Left renal cortex interstitium (tissue), 4 donors: Measurements from ENCODE around the gene FBLN7. TPM values are rescaled to one million over a fixed set of nuclear protein-coding genes. Genes with fewer than 3 reads are reported as not detected.

ENCODE experiments used
- DNase-seq, 4 donors: peaks; one replicate each; pipeline ENCODE4 v3.0.0-alpha.2; 2013; ENCODE audit warnings: low read depth in 4 of 4, low spot score in 2 of 4, missing footprints in 1 of 4
- polyA plus RNA-seq, 4 donors: library from polyadenylated mRNA; unstranded; fragments of 120-200 nt; gene quantifications; one replicate each; pipeline ENCODE4 v1.2.1, GENCODE V29; 2013; ENCODE audit not compliant: insufficient read length in 4 of 4

The FBLN7 gene
- polyA plus RNA-seq, 4 donors, result 12.3 to 15.6 (median 14.1) TPM

DNA sequence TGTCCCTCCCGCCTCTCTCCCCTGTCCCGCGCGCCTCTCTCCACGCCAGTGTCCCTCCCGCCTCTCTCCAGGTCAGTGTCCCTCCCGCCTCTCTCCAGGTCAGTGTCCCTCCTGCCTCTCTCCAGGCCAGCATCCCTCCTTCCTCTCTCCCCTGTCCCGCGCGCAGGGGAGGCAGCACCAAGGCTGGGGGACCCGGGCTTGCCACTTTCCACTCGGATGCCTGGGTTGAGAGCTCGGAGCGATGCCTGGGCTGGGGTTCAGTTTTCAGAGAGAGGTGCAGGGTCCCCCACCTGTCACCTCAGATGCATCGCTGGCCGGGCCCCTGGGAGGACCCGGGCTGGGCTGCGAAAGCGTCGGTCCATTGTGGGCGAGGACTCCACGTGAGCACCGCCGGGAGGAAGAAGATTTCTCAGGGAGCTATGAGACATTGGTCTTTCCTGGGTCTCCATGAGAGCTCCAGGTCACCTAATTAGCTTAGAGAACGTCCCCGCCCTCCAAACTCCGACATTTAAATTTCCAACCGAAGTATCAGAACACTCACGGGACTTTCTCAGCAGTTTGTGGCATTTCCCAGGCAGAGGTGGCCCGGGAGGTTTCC, 2.1 kb downstream of the FBLN7 start:
- DNase-seq, result no peak

DNA sequence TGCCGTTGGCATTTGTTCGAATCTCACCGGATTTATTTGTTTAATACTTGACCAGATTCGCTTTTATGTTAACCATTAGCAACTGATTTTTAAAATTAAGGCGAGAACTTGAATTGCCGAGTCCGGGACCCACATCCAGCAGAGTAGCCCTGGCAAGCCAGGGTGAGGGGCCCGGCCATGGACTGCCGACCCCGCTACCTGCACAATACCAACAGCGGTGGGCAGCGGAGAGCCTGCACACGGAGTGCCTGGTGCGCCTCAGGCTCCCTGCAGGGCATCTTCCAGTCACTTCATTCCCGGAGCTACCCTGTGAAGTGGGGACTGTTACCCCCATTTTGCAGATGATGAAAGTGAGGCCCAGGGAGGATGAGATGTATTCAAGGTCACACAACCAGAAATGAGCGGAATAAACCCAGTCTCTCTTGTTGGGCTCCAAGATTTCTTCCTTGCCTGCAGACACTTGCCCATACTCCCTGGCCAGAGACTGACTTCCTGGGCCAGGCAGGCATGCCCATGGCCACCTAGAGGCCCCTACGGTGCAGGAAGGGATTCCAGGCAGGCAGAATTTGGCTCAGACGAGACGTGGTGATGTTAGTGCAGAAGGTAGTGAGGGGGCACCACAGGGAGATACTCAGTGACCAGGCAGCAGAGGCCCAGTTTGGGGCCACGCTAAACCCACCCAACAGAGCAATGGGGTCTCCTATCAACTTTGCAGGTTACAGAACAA, 2.9 kb downstream of the FBLN7 start:
- no peak for DNase-seq

DNA sequence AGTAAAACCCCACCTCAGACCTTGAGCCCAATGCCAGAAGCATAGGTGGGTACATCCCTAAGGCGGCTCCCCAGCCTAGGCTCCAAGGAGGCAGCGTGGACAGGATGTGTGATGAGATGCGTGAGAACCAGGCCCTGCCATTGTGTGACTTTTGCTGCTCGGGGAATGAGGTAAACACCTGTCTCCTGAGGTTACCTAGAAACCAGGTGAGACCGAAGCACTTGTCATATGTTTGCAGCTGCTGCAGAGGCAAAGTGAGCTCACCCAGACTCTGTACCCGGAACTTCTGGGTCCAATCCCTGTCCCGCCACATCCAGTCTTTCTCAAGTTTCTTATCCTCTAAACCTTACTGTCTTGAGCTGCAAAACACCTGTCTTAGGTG, 3.4 kb downstream of the FBLN7 start:
- no peak for DNase-seq

DNA sequence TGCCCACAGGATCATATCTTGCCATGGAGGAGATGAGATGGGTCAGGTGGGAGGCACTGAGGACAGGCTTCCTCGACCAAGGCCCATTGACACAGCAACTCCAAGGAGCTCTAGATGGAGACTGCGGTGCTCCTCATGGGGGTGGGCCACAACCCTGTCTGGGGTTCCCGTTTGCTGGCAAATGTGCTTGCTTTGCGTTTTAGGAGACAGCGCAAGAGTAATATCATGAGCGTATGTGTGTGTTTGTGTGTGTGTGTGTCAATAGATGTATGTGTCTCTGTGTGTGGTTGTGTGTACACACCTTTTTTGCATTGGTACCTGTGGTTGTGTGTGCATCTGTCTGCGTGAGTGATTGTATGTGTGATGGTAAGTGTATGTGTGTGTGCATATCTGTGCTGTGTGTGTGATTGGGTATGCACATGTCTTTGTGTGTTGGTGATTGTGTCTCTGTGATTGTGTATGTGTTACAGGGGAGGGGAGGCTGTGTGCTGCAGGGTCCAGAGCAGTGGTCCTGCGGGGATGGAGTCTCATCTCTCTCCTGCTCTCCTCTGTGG, 4.4 kb downstream of the FBLN7 start:
- DNase-seq, result no peak

DNA sequence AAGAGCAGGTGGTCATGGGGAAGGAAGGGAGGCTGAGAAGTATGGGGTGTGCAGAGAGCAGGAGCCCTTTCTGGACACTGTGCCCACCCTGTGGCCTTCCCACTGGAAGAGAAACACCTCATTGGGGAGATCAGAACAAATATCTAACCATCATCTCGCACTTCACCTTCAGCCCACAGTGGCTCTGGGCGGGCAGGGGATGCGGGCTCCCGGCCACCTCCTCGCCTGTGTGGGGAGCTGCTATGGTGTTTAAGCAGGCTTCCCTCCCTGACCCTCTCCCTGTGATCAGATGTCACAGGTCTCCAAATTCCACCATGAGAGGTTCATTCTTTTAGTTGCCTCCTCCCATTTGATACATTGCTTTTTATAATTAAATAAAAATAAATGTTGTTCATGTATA, 5.0 kb downstream of the FBLN7 start:
- no peak for DNase-seq

DNA sequence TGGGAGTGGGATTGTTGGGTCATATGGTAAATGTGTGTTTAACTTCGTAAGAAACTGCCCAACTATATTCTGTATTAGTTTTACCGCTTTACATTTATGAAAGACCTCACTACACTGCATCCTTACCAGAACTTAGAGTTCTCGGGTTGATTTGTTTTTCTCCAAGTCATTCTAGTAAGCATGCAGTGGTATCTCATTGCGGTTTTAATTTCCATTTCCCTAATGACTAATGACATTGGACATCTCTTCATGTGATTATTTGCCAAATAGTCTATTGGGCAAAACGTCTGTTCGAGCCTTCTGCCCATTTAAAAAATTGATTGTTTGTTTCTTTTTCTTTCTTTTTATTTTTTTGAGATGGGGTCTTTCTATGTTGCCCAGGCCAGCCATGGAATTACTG, 6.8 kb downstream of the FBLN7 start:
- DNase-seq, result no peak

DNA sequence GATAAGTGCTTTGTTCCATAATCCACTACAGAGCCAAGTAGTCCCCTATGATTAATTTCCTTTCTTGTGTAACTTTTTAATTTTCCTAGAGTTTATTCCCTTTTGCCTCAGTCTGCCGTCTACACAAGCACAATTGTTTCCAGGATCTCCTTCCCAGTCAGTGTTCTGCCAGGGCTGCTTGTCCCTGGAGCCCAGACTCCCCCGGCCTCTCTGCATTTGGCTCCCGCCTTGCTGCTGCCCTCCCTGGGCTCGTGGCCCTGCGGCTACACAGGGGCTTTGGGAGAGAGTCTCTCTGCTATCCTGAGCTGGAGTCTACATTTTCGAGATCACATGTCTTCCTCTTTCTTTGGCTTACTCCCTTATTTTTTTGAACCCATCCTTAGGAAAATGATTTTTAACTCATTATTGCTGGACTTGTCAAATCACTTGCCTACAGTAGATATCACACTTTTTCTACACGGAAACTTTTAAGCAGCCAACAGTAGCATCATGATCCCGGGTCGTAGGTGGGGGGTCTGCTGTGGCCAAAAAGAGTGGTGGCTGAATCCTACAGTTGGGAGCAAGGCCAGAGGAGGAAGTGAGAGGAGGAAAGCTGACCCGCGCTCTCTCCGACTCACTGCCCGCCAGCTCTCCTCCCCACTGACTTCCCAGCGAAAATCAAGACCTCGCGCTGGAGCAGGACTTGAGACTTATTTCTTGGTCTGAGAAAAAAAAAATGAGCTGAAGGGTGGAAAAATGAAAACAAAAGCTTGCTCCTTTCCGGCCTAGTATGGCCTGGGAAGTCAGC, 9.4 kb downstream of the FBLN7 start:
- no peak for DNase-seq

DNA sequence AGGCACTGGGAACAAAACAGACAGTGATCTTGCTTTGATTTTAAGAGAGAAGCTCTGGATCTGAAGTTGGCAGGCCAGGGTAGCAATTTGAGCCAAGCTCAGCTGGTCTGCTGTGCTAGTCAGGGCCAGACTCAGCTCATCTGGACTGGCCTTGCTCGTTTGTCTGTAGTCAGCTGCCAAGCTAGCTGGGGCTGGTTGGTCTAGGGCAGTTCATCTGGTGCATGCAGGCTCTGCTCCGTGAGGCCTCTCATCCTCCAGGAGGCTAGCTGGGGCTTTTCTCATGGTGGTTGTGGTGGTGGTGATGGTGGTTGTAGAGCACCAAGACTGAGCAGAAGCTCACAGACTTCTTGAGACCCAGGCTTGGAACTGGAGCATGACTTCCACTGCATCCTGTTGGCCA, 10.3 kb downstream of the FBLN7 start:
- no peak for DNase-seq

DNA sequence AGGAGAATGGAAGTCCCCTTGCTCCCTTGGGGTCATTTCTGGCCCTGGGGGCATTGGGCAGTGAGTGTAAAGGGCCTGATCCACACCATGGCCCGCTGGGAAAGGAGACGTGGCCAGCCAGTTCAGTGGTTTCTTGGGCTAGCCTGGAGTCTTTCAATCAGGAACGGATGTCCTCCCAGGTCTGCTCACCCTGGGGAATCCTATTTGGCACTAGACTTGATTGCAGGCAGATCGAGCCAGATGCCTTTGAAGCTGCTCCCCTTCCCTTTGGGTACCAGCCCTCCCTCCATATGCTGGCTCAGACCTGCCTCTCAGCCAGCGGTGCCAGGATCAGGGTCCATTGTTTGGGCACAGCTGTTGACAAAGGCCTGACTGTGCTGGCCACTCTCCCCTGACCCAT, 11.0 kb downstream of the FBLN7 start:
- DNase-seq, result no peak

DNA sequence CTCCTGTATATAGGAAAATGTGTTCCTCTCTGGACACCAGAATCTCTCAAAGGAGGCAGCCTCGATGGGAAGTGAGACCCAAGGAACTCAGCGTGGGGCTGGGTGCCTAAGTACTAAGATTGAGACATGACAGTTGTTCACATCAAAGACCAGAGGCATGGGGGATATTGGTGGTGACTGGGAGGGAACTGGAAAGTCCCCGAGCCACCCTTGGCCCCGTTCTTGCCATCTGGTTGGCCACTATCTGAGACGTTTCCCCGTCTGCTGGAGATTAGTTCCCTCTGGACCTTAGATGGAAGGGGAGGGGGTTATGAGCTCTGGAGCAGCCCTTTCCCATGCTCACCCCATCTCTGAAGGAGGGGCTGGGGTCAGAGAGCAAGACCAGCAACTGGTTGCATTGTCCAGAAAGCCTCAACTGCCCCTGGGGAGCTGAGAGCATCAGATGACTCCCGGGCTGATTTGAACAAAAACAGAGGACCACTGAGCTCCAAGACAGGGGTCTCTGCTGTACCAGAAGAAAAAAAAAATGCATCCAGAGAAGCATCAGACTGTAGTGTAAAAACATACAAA, 11.8 kb downstream of the FBLN7 start:
- no peak for DNase-seq

DNA sequence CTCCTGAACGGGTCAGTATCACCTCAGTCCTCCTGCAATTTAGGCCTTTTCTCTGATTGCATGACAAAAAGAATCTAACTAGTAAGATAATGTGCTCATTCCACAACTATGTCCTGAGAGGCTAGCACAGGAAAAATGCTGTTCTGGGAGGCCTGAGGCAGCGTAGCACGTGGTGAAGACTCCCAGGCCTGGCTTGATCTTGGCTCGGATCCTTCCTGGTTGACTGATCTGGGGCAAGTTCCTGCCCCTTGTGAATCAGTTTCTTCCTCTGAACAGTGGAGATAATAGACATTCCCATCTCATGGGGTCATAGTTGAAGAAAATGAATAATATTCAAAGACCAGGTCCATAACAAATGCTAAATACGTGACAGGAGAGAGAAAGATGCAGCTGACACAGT, 12.3 kb downstream of the FBLN7 start:
- DNase-seq, result no peak

DNA sequence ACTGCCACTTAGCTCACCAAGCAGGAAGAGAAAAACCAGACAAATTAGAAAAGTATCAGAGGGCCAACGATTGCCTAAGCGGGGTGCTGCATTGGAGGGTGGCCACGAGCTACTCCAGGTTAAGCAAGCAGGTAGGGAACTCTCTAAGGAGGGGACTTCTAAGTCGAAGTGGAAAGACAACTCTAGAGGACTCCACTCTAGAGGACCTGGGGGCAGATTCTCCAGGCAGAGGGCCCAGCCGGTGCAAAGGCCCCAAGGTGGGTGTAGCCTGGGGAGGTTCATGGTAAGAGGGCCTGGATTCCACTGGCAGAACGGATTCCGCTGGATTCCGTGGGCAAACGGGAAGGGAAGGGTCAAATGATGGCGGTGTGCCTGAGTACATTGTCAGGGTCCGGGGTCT, 12.7 kb downstream of the FBLN7 start:
- DNase-seq, result no peak

DNA sequence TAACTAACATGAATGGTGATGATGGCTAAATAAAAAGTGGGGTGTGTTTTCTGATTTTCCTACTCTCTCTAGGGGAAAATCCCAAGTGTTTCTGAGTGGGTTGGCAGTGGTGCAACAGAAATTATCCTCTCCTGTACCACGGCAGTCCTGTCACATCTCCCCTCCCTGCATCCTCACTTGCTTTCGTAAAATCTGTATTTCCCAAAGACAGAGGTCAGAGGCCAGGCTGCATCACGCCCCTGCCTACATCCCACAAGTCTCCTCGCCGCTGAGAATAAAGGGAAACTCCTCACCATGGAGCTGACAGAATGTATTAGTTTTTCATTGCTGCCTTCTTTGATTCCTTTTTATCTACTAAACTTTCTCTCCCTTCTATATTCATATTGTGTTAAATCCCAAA, 13.1 kb downstream of the FBLN7 start:
- no peak for DNase-seq

DNA sequence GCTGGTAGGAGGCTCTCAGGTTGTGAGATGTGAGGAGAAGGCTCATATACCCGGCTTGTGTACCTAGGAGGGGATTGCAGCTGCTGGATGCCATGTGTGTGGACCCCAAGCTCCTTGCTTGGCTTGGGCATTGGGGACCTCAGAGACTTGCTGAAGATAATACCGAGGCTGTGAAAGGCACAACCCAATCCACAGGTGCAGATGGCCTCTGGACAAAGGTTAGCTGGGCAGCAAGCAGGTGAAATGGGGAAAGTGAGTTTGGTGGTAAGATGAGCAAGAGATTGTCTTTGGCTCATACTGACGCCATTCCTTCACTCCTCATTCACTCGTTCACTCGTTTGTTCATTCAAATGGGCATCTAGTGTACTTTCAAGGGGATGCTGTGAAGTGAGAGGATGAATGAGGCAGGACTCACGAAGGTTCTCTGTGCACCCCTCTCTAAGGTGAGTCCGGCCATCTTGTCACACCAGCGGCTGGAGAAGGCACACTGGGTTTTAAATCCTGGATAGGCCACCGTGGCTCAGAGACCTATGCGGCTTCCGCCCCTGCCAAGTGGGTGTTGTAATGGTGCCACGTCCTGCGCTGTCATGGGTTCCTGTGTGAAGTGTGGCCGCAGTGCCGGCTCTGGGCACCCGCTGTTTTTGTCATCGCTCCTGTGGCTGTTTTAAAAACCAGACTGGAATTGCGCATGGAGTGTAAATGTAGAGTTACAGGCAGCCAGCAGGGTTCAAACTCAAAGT, 13.7 kb downstream of the FBLN7 start:
- DNase-seq, result no peak

DNA sequence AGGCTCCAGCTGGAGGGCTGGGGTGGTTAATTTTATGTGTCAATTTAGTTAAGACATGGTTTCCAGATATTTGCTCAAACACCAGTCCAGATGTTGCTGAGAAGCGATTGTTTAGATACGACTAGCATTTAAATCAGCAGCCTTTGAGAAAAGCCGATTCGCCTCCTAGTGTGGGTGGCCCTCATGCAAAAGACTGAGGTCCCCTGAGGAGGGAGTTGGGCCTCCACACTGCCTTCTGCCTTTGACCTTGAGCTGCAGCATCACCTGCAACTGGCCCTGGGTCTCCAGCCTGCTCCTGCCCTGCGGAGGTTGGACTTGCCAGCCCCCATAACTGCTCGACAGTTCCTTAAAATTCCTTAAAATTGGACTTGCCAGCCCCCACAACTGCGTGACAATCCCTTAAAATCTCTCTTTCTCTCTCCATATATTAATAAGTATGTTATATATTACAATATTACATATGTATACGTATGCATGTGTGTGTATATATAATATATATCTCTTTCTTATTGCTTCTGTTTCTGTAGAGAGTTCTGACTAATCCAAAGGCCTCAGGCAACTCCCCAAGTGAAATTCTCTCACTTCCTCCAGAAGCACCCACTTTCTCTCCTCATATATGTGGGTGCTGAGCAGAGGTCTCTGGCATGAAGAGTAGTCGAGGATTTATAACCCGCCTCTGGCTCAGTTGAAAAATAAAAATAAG, 14.4 kb downstream of the FBLN7 start:
- no peak for DNase-seq

DNA sequence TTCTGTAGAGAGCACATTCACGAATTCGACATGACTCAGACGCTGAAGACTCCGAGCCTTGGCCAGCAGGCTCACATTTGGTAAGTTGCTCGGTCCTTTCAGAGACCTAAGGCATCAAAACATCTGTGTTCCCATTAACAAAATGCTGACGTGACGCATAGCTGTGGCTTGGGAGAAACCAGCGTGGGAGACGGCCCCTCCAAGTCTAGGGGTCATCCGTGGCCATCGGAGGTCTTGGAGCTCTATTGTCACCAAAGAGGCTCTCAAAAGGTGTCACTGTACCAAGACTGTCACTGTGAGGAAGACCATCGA, 14.9 kb downstream of the FBLN7 start:
- no peak for DNase-seq

DNA sequence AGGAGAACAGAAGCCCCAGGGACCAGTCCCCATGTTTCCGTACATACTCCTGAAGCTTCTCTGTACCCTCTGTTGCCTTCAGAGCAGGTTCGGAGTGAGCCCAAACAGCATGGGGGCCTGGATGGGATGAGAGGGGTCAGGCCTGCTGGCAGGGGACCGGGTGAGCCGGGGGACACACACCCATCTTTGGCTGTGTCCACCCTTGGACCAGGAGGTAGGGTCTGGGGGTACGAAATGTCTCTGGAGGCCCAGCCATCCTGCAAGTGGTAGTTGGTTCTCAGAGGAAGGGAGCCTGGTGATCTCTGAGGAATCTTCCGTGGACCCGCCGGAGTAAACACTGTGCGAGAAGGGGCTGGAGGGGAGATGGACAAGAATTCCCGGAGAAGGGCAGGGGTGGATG, 15.3 kb downstream of the FBLN7 start:
- DNase-seq, result no peak

DNA sequence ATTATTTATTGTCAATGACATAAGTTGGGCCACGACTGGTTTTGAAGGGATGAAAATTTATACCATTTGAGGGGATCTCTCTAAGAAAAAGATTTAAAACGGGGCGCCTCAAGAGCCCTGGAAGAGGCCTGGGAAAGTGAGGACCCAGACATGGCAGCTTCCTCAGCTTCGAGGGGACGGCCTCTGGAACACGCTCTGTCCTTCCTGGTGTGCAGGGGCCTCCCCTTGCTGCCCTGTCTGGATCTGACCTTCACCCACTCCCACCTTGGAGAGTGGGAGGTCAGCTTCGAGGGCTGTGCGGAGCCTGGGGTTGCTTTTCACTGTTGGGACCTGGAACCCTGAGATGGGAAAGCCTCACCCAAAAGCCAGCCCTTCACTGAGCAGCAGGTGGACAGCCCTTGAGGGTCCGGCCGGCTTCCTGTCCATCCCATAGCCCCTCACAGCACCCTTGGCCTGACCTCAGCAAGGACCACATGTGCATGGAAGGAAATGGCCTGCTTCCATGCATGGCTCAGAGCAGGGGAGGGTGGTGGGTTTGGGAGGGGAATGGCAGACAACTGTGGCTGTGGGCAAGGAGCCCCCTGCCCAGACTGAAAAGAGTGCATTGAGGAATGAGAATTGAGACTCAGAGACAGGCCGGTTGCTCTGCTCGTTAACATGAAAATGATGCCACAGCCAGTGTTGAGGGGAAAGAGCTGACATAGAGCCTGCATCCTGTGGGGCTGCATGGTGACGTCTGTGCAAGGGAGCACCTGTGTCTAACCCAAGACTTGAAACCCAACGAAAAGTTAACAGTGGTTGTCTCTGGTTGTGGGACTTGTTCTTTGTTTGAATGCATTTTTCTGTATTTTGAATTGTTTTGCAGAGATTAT, 16.3 kb downstream of the FBLN7 start:
- DNase-seq, result no peak
